GM19452 (cell line): Measurements from ENCODE around the gene PHRF1.

Experiments used
- ATAC-seq: cut with Tn5 transposase; IDR thresholded peaks from one replicate; pipeline ENCODE4 v1.9.1; 2021; ENCODE audit not compliant: unreplicated experiment

PHRF1 gene

DNA sequence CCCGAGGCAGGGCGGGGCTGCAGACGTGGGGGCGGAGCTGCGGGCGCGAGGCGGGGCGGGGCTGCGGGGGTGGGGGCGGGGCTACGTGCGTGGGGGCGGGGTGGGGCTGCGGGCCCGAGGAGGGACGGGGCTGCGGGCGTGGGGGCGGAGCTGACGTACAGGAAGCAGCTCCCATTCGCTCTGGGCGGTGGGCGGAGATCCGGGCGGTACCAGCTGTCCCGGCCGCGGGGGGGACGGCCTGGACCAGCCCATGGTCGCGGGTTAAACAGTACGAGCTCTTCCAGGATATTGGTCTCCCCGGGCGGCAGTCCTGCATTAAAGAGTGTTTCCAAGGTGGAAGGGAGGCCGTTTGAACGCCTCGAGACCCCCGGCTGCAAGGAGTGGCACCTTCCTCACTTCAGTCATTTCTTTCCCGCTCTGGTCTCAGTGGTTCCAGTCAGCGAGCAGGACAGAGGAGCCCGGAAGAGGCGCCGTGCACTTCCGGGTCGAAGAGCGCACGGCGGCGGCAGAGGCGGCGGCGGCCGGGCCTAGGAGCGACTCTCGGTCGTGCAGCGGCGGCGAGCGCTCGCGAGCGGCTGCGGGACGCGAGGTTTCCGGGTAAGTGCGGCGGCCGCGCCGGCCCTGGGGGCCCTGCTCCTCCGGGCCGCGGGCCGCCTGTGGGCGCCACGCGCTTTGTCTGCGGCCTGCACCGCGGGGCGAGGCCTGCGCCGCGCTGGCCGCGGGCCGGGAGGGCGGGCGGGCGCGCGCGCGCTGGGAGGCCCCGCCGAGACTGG, at the start of gene PHRF1:
PHRF1 (plus strand) TSS at position 475 of the 773 bp plus-strand sequence. CDS start 5,043 bp downstream, outside the sequence.
- peak; percentile 79 for ATAC-seq

- ATAC-seq: no peak
Observed at GRCh38 chr11:528166-528814, 48.0 kb upstream of the PHRF1 start.

GRCh38 chr11:528815-529727, 47.2 kb upstream of the PHRF1 start:
- ATAC-seq: no peak

- ATAC-seq: no peak
Observed at GRCh38 chr11:529728-530411, 46.4 kb upstream of the PHRF1 start.

GRCh38 chr11:530960-531831, 45.1 kb upstream of the PHRF1 start:
- no peak for ATAC-seq

- ATAC-seq: no peak
Observed at GRCh38 chr11:531919-532526, 44.2 kb upstream of the PHRF1 start.

DNA sequence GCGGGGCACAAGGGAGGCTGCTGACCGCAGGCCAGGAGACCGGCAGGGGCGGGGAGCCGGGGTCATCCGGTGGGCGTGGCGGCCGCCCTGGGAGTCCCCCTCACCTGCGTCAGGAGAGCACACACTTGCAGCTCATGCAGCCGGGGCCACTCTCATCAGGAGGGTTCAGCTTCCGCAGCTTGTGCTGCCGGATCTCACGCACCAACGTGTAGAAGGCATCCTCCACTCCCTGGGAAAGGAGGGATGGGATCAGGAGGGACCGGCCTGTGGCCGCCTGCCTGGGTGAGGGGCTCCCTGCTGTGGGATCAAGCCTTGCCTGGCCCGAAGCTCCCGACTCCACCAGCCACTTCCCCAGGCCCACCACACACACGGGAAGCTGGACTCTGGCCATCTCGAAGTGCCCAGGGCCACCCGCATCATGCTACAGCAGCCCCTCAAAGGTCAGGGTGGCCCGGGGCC, 43.7 kb upstream of the PHRF1 start:
- no peak for ATAC-seq

- ATAC-seq: no peak
Observed at GRCh38 chr11:532986-533585, 43.2 kb upstream of the PHRF1 start.

- no peak for ATAC-seq
Observed at GRCh38 chr11:533586-534395, 42.5 kb upstream of the PHRF1 start.

DNA sequence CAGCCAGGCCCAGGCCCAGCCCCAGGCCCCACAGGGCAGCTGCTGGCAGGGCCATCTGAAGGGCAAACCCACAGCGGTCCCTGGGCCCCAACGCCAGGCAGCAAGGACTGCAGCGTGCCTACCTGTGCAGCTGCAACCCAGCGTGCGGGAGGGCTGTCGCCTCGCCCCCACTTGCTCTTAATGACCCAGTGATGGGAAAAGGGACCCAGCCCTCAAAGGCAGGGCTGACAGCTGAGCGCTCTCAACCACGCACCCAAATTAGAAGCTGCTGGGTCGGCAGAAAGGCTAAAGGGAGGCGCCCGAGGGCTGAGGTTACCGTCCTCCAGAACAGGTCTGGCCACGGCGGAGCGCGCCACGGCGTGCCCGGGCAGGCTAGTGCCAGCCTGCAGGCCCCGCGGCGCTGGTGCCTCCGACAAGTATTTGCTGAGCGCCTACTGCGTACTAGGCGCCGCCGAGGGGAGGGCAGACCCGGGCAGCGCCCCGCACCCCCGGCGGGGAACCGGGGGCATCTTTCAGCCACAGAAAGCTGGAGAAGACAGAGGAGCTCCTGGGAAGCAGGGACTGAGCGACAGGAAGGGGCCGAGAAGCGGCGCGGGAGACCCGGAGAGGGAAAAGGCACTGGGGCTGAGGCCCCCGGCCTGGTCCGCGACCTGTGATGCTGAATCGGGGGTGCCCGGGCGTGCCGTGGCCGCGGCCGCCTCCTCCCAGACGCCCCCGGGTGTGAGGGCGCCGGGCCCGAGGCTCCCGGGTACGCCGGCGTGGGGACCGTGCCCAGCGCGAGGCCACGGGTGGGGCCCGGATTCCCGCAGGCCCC, 41.7 kb upstream of the PHRF1 start:
- no peak for ATAC-seq

GRCh38 chr11:535210-535518, 41.1 kb upstream of the PHRF1 start:
- ATAC-seq: no peak

GRCh38 chr11:535519-536454, 40.5 kb upstream of the PHRF1 start, which contains the start of gene HRAS:
TSS of gene HRAS (minus strand) at chr11:535576.
- peak; percentile 62 for ATAC-seq

GRCh38 chr11:536841-537621, 39.2 kb upstream of the PHRF1 start, which contains the start of gene LRRC56:
TSS of gene LRRC56 (plus strand) at chr11:537527. CDS start at chr11:540685, 3,158 bp downstream.
- ATAC-seq: peak; percentile 52

GRCh38 chr11:537622-538430, 38.4 kb upstream of the PHRF1 start:
- ATAC-seq: no peak
